ENCODE measurements around the gene OR12D1.
"Not testable (repeated sequence)": the region's sequence is repeated elsewhere in the genome, so short reads cannot be mapped to it uniquely, and the experiment has no call there.

DNA sequence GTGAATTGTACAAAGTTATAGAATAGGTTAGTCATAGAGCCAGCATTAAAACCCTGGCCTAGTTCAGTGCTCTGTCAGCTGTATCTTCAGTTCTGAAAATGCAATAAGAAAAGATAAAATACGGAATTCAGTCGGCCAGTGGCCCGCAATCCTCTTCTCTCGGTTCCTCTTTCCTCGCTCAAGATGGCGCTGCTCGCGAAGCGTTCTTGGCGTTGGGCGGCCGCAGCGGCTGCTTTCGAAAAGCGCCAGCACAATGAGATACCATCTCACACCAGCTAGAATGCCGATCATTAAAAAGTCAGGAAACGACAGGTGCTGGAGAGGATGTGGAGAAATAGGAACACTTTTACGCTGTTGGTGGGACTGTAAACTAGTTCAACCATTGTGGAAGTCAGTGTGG, 22.0 kb downstream of the OR12D1 start:
- TF ChIP-seq, protein P1, sequence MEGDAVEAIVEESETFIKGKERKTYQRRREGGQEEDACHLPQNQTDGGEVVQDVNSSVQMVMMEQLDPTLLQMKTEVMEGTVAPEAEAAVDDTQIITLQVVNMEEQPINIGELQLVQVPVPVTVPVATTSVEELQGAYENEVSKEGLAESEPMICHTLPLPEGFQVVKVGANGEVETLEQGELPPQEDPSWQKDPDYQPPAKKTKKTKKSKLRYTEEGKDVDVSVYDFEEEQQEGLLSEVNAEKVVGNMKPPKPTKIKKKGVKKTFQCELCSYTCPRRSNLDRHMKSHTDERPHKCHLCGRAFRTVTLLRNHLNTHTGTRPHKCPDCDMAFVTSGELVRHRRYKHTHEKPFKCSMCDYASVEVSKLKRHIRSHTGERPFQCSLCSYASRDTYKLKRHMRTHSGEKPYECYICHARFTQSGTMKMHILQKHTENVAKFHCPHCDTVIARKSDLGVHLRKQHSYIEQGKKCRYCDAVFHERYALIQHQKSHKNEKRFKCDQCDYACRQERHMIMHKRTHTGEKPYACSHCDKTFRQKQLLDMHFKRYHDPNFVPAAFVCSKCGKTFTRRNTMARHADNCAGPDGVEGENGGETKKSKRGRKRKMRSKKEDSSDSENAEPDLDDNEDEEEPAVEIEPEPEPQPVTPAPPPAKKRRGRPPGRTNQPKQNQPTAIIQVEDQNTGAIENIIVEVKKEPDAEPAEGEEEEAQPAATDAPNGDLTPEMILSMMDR (IDR thresholded peaks at IDR 0.05) = not testable (repeated sequence)
- TF ChIP-seq POLR2A (IDR thresholded peaks at IDR 0.05) = not testable (repeated sequence)

Data from uterus (tissue), 2 donors.